ENCODE measurements around the gene KIAA1549. TPM values are rescaled to one million over a fixed set of nuclear protein-coding genes. Genes with fewer than 3 reads are reported as not detected.
A peak's percentile ranks its signal among the peaks of the same experiment; 100 is the strongest.
"Not testable (repeated sequence)": the region's sequence is repeated elsewhere in the genome, so short reads cannot be mapped to it uniquely, and the experiment has no call there.

KIAA1549 gene
- 1 to 10 TPM; 5.5 to 5.8 TPM for total RNA-seq
- 1 to 10 TPM in 1 of 2 donors, under 1 TPM in 1; 0.83 to 1.7 TPM for polyA plus RNA-seq
- long read RNA-seq, donor 1, partial matches to known transcripts: 15 of 15 reads
- long read RNA-seq, donor 1, other reads (novel, unspliced or antisense): 0 of 15 reads
- long read RNA-seq, donor 2: 0 reads
- long read RNA-seq, donor 3: 0 reads
- long read RNA-seq, donor 4: 0 reads
- long read RNA-seq, donor 5, partial matches to known transcripts: 13 of 13 reads
- long read RNA-seq, donor 5, other reads (novel, unspliced or antisense): 0 of 13 reads

GRCh38 chr7:138981332-138982203 lies at the start of gene KIAA1549:
KIAA1549 (minus strand) TSS chr7:138981389; CDS start chr7:138981269, 120 bp downstream.
- no peaks in the 10 kb centered on the region for H3K27me3 ChIP-seq (ENCODE audit: control insufficient read depth in 3 of 3, insufficient read depth in 3 of 3, low read length in 2 of 3)
- H3K4me3 ChIP-seq: peak within 1 kb of the TSS; percentile 71
- H3K9ac ChIP-seq (ENCODE audit: insufficient read depth in 1 of 2, low read length in 2 of 2): peak within 1 kb of the TSS; percentile 49 to 78
- ATAC-seq (ENCODE audit: insufficient read depth, low FRiP score) (peak; percentile 84), DNase-seq (peak; percentile 74 to 87 (median 78))
- WGBS, 2 donors: 2% methylated on average over 67 to 105 of the region's 105 CpGs
- no peaks in the 10 kb centered on the region for H3K36me3 ChIP-seq (ENCODE audit: control insufficient read depth in 4 of 4, insufficient read depth in 4 of 4, low read length in 4 of 4)
- TF ChIP-seq, protein P1, sequence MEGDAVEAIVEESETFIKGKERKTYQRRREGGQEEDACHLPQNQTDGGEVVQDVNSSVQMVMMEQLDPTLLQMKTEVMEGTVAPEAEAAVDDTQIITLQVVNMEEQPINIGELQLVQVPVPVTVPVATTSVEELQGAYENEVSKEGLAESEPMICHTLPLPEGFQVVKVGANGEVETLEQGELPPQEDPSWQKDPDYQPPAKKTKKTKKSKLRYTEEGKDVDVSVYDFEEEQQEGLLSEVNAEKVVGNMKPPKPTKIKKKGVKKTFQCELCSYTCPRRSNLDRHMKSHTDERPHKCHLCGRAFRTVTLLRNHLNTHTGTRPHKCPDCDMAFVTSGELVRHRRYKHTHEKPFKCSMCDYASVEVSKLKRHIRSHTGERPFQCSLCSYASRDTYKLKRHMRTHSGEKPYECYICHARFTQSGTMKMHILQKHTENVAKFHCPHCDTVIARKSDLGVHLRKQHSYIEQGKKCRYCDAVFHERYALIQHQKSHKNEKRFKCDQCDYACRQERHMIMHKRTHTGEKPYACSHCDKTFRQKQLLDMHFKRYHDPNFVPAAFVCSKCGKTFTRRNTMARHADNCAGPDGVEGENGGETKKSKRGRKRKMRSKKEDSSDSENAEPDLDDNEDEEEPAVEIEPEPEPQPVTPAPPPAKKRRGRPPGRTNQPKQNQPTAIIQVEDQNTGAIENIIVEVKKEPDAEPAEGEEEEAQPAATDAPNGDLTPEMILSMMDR (IDR thresholded peaks at IDR 0.05; ENCODE audit: control extremely low read depth, extremely low read depth): no peak
- peak within 1 kb of the TSS in 1 of 2 donors; percentile 52 for H3K27ac ChIP-seq (ENCODE audit: low read depth in 1 of 2, low read length in 1 of 2)
- peaks cover 0 to 18% (median 11%) of the 10 kb centered on the region in 5 donors for H3K4me1 ChIP-seq (ENCODE audit: control insufficient read depth in 5 of 5, insufficient read depth in 5 of 5, low read length in 5 of 5)
- no peaks in the 10 kb centered on the region for H3K9me3 ChIP-seq (ENCODE audit: control insufficient read depth in 4 of 4, insufficient read depth in 3 of 4, low read length in 3 of 4)

DNA sequence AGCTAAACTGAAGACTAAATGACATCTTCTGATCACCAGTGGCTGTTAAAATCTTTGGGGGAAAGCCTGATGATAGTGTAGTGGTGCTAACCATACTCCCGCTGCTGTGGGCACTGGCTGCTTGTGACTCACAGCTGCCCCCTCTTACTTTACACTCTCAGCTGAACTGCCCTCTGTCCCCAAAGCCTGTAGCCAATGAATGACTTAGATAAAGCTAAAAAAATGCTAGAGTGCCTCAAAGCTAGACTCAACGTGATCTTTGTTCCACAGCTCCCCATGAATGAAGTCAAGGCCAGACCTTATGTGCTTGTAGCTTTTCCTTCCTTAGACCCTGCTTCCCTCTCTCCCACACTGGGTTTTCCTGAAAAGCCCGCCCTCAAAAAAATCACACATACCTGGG lies 48.2 kb upstream of the KIAA1549 start:
- Histone ChIP-seq H3K9me3 (ENCODE audit: control insufficient read depth in 4 of 4, insufficient read depth in 3 of 4, low read length in 3 of 4) (peaks cover 0 to 2% (median 0%) of the 10 kb centered on the region in 4 donors), H3K27ac (ENCODE audit: low read depth in 1 of 2, low read length in 1 of 2) (no peak overlapping the region), H3K4me3 (no peak overlapping the region), H3K36me3 (ENCODE audit: control insufficient read depth in 4 of 4, insufficient read depth in 4 of 4, low read length in 4 of 4) (peaks cover 9 to 41% (median 20%) of the 10 kb centered on the region in 4 donors), H3K4me1 (ENCODE audit: control insufficient read depth in 5 of 5, insufficient read depth in 5 of 5, low read length in 5 of 5) (peaks cover 0 to 6% (median 0%) of the 10 kb centered on the region in 5 donors), H3K27me3 (ENCODE audit: control insufficient read depth in 3 of 3, insufficient read depth in 3 of 3, low read length in 2 of 3) (no peaks in the 10 kb centered on the region), H3K9ac (ENCODE audit: insufficient read depth in 1 of 2, low read length in 2 of 2) (no peak overlapping the region)
- DNase-seq (no peak), ATAC-seq (ENCODE audit: insufficient read depth, low FRiP score) (no peak)
- WGBS, 2 donors: 92% methylated on average over 3 of the region's 3 CpGs
- TF ChIP-seq, protein P1 (IDR thresholded peaks at IDR 0.05; ENCODE audit: control extremely low read depth, extremely low read depth): no peak

GRCh38 chr7:139026551-139026950 lies 45.4 kb upstream of the KIAA1549 start:
- ATAC-seq (ENCODE audit: insufficient read depth, low FRiP score): no peak
- peaks cover 0 to 6% (median 0%) of the 10 kb centered on the region in 5 donors for H3K4me1 ChIP-seq (ENCODE audit: control insufficient read depth in 5 of 5, insufficient read depth in 5 of 5, low read length in 5 of 5)
- H3K36me3 ChIP-seq (ENCODE audit: control insufficient read depth in 4 of 4, insufficient read depth in 4 of 4, low read length in 4 of 4): peaks cover 9 to 38% (median 22%) of the 10 kb centered on the region in 4 donors
- H3K27me3 ChIP-seq (ENCODE audit: control insufficient read depth in 3 of 3, insufficient read depth in 3 of 3, low read length in 2 of 3): no peaks in the 10 kb centered on the region
- TF ChIP-seq, protein P1 (IDR thresholded peaks at IDR 0.05; ENCODE audit: control extremely low read depth, extremely low read depth): no peak
- no peak overlapping the region for H3K27ac ChIP-seq (ENCODE audit: low read depth in 1 of 2, low read length in 1 of 2)
- no peak overlapping the region for H3K4me3 ChIP-seq
- no peak overlapping the region for H3K9ac ChIP-seq (ENCODE audit: insufficient read depth in 1 of 2, low read length in 2 of 2)
- 92 to 95% methylated on average over 6 of the region's 6 CpGs for WGBS, 2 donors
- DNase-seq: no peak
- no peaks in the 10 kb centered on the region for H3K9me3 ChIP-seq (ENCODE audit: control insufficient read depth in 4 of 4, insufficient read depth in 3 of 4, low read length in 3 of 4)

- not testable (repeated sequence) for DNase-seq; H3K27ac ChIP-seq (ENCODE audit: low read depth in 1 of 2, low read length in 1 of 2); H3K27me3 ChIP-seq (ENCODE audit: control insufficient read depth in 3 of 3, insufficient read depth in 3 of 3, low read length in 2 of 3); H3K9ac ChIP-seq (ENCODE audit: insufficient read depth in 1 of 2, low read length in 2 of 2); H3K4me1 ChIP-seq (ENCODE audit: control insufficient read depth in 5 of 5, insufficient read depth in 5 of 5, low read length in 5 of 5); H3K9me3 ChIP-seq (ENCODE audit: control insufficient read depth in 4 of 4, insufficient read depth in 3 of 4, low read length in 3 of 4); H3K4me3 ChIP-seq; ATAC-seq (ENCODE audit: insufficient read depth, low FRiP score)
- WGBS, 2 donors: 91 to 98% methylated on average over 5 of the region's 5 CpGs
- H3K36me3 ChIP-seq (ENCODE audit: control insufficient read depth in 4 of 4, insufficient read depth in 4 of 4, low read length in 4 of 4): peaks cover 9 to 38% (median 22%) of the 10 kb centered on the region in 4 donors
Observed at GRCh38 chr7:139025861-139026260, 44.7 kb upstream of the KIAA1549 start.
